Activated CD8-positive, alpha-beta memory T cell treated with anti-CD3 and anti-CD28 coated beads for 48 hours (primary cell): ENCODE data around the gene PPID.
"Not testable (repeated sequence)": the region's sequence is repeated elsewhere in the genome, so short reads cannot be mapped to it uniquely, and the experiment has no call there.

Experiments used
- DNase-seq, 3 experiments: peaks; one replicate each; pipeline ENCODE4 v3.0.0-alpha.2; 2020; ENCODE audit warnings: low read depth in 2 of 3, low spot score in 2 of 3

The PPID gene

DNA sequence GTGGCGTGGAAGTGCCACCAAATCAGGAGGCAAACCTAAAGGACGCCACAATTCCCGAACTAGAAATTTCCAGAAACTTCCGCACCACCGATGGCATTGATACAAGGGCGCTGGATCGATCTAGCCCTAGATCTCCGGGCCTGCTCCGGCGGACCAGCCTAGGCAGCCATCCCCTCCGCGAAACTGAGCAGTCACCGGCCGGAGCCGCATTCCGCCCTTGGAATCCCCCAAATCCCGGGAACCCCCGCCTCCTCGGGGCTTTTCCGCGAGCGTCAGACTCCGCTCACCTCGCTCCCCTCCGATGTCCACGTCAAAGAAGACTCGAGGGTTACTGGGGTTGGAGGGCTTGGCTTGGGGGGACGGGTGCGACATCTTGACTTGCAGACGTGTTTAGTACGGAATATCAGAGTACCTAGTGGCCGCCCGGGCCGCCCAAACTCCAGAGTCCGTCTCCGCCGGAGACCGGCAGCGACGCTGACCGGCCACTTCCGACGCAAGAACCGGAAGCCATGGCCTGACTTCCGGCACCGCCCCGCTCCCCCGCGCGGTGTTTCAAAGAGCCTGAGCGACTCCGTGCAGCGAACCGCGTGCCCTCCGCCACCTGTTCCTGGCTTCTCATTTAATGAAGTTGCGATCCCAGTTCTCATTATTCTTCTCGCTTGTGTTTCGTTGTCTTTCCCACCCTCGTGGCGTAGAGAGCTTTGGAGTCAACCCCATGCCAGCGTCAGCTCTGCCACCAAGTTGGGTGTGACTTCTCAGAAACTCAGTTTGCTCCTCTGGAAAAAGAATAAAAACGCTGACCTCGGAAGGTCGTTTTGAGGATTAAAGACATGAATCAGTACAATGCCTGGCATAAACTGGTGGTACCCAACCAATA, at the start of gene PPID:
Gene PPID, minus strand, starts transcription at position 480 of the 877 bp plus-strand sequence. Its CDS starts 108 bp downstream, at position 372.
- peak; percentile 64 to 68 (median 65) for DNase-seq

DNA sequence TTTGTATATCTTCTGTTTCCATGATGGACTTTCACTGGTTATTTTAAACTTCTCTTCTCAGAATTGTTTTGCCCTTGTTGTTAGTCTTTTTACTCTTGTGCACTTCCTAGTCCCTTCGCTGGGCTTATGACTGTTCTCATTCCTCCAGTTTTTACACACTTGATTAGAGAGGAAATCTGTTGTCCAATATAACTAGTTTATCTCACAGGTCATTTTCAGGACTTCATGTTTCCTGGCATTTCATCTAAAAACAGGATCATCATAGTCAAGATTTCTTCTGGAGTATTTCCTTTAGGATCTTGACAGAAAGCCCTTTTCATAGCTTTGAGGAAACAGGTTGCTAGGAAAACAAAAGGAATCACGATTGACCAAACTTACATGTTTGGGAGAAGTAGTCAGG, 48.6 kb upstream of the PPID start:
- DNase-seq, result no peak

DNA sequence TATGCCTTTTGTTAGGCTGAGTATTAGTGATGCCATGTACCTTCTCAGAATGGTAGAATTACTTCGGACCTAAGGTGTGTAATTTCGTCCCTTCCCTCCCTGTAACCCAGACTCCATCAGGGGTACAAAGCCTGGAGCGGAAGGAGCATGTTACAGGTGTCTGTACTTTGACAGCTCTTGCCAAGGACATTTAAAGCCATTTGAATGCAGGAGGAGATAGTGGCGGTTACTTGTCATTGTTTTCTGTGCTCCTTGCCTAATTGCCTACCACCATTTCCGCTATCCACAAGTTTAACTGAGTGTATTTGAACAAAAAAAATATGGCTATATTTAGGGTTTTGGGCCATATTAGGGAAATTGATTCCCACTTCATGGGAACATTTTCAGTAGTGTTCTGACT, 47.5 kb upstream of the PPID start:
- no peak for DNase-seq

DNA sequence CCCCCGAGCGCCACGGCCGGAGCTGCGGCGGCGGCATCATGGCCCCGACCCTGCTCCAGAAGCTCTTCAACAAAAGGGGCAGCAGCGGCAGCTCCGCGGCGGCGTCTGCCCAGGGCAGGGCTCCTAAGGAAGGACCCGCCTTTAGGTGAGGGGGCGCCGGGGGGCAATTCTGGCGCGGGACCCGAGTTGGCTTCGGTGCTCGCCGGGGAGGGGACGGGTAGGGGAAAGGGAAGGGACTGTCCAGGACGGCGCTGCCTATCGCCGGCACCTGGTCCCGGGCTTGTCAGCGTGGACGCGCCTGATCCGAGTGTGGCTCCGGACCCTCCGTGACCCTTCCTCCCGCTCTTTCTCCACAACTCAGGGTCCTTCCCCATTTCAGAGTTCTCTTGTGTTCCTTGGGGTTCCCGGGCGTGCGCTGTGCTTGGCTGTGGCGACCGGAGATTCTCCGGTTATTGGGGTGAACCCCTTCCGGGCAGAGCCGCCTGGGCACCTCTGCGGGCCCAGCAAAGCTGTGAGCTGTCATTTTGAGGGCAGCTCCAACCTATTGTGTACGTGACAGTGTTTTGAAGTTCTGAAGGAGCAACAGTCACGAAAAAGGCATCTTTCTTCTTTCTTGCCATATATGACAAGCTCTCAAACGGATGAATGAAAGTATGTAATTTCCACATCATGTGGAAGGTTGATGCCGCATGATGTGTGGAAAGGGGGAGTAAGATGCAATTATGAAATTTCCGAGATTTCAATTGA, 46.2 kb upstream of the PPID start:
- DNase-seq, result peak; percentile 7 to 12 (median 8)

DNA sequence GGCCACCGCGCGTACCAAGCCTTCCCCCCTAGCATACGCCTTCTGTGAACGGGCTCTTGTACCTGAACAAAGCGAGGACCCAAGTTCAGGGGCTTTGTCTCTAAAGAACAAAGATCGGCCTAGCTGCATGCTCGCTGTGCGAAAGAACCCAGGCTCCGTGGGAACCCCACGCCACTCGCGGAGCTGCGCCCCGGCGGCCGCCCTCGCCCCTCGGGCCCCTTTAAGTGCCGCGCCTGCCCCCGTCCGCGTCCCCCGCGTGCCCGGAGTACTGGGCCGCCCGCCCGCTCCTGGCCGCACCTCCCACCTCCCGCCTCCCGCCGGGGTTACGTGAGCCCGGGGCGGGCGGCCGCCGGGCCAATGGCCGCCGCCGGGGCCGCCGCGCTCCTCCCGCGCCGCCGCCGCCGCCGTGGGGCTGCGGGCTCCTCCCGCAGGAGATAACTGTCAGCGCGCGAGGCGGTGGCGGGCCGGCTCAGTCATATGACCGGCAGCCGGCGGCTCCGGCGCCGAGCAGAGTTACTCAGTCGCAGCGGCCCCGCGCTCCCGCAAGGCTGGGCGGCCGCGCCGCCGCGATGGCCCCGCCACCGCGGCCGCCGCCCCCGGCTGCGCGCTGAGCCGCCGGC, 45.5 kb upstream of the PPID start, which contains the start of gene FNIP2:
Gene FNIP2, plus strand, starts transcription at position 472 of the 620 bp plus-strand sequence. CDS start 187 bp downstream, outside the sequence.
- DNase-seq, result peak; percentile 18 to 50 (median 29)

DNA sequence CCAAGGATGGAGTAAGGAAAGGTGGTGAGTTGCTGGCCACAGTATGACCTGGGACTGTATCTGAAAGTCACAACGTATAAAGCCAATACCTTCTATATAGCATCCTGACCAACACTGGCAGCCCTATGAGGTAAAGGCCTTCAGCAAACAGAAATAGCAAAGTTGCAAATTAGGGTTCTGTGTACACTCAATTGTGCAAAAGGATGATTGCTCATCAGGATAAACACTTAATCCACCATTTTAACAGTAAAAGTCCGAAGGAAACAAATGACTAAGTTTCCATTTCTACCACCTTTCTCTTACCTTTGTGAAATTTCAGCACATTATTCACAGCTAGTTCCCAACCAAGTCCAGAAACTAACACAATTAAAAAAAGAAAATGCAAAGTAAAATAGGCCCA, 44.3 kb upstream of the PPID start:
- no peak for DNase-seq

DNA sequence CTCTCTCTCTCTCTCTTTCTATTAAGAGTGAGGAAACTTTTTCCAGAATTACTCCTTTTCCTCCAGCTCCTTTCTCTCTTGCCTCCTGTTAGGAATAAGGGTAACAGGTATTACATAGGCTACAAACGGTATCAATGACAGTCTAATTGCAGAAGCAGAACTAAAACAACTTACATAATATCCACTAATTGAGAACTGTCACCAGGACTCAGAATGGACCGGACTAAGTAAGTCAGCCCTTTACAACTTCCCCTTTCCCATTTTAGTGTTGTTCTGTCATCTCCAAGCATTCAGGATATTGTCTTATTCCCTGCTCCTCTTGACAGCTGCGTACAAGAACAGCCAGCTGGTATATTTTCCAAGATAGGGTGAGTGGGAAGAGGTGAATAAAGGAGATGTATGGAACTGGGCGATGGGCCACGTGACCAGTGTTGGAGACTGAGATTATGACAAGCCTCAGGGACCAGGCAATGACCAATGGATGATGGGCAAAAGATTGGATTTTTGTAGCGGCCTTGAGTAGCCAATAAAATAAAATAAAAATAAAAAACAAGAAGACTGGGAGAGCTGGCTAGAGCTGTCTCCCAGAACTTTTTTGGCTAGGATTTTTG, 43.3 kb upstream of the PPID start:
- no peak for DNase-seq

DNA sequence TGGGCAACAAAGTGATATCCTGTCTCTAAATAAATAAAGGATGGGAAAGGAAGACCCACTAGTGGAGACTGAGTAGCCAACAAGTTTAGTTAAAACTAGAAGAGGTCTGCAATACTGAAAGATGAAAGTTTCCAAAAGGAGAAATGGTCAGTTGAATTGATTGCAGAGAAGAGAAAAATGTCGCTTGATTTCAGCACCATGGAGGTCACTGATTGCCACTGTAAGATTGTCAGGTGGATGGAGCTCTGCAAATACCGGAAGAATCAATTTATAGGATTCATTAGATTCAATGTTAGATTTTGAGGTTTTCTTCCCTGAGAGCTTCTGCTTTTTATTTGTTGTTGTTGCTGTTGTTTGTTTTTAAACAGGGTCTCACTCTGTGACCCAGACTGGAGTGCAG, 40.3 kb upstream of the PPID start:
- no peak for DNase-seq

DNA sequence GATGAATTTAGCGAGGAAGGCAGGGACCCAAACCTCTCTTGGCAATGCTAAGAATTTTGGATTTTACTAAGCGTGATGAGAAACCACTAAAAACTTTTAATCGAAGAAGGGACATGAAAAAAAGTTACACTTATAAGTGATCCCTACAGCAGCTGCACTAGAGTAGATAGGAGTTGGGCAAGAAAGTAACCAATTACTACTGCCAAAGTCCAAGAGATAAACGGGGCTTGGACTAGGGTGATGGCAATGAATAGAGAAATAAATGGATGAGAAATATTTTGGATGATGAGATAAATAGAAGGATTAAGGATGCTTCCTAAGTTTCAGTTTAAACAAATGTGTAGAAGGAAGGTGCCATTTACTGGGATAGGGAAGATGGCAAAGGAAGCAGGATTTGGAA, 39.4 kb upstream of the PPID start:
- DNase-seq, result no peak

DNA sequence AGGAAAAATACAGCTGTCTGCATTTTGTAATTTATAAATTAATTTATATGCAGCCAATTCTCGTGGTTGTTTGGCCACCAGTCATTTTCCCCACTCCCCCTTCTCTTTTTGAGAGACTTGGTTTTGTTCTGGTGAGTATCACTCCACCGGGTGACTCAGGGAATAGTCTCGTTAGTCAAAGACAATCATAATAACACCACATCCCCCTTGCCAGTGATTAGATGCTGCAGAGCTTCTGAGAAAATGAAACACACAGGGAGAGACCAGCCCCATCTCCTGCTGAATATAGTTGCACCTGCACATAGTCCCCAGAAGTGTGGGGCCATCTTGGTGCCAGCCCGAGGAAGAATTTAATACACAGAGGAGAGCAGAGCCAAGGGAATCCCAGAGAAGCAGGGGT, 37.7 kb upstream of the PPID start:
- no peak for DNase-seq

DNA sequence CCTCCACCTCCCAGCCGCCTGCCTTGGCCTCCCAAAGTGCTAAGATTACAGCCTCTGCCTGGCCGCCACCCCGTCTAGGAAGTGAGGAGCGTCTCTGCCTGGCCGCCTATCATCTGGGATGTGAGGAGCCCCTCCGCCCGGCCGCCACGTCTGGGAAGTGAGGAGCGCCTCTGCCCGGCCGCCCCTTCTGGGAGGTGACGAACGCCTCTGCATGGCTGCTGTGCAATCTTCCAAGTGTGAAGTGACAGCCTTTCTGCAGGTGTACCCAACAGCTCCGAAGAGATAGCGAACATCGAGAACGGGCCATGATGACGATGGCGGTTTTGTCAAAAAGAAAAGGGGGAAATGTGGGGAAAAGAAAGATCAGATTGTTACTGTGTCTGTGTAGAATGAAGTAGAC, 36.3 kb upstream of the PPID start:
- not testable (repeated sequence) for DNase-seq

DNA sequence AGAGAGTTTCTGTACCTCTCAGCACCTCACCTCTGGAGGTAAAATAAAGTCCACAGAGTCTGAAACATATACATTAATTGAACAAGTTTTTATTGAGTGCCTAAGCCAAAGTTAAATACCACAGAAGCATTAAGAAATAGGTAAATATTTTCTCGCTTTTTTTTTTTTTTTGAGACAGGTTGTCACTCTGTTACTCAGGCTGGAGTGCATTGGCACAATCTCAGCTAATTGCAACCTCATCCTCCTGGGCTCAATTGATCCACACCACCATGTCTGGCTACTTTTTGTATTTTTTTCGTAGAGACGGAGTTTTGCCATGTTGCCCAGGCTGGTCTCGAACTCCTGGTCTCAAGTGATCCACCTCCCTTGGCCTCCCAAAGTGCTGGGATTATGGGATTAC, 35.5 kb upstream of the PPID start:
- DNase-seq, result no peak

DNA sequence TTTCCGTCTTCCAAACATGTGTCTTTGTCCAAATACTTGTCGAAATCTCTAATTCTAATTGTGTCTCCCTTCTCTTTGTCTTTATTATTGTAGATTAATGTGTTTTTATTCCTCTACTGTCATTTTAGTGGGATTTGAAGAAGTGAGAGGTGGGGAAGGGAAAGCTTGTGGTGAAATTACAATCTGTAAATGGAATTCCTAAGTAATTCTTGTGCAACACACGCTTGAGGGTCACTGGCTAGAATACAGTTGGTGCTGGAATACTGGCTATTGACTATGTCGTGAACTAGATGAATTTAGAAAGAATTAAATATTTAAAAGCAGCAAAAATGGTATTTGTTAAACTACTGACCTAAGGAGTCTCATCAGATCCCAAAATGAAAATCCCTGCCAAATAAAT, 34.9 kb upstream of the PPID start:
- DNase-seq, result no peak

DNA sequence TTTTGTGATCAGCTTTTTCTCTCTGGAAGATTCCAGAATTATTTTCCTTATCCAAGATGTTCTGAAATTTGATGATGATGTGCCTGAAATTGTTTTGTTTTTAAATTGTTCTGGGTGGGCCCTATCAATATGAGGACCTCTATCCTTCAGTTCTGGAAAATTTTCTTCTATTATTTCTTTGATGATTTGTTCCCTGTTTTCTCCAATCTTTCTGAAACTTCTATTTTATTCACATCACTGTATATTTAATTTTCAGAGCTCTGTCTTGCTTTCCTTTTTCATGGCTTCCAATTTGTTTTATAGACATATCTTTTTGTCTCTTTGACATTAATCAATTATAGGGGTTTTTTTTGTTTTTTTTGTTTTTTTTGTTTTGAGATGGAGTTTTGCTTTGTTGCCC, 33.4 kb upstream of the PPID start:
- no peak for DNase-seq

DNA sequence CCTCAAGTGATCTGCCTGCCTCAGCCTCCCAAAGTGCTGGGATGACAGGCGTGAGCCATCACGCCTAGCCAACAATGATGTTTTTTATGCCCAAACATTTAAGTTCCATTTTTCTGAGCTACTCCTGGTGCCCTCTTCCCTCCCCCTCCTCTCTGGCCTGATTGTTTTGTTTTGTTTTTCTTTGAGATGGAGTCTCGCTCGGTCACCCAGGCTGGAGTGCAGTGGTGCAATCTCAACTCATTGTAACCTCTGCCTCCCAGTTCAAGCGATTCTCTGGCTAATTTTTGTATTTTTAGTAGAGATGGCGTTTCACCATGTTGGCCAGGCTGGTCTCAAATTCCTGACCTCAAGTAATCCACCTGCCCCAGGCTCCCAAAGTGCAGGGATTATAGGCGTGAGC, 32.6 kb upstream of the PPID start:
- DNase-seq, result not testable (repeated sequence)

DNA sequence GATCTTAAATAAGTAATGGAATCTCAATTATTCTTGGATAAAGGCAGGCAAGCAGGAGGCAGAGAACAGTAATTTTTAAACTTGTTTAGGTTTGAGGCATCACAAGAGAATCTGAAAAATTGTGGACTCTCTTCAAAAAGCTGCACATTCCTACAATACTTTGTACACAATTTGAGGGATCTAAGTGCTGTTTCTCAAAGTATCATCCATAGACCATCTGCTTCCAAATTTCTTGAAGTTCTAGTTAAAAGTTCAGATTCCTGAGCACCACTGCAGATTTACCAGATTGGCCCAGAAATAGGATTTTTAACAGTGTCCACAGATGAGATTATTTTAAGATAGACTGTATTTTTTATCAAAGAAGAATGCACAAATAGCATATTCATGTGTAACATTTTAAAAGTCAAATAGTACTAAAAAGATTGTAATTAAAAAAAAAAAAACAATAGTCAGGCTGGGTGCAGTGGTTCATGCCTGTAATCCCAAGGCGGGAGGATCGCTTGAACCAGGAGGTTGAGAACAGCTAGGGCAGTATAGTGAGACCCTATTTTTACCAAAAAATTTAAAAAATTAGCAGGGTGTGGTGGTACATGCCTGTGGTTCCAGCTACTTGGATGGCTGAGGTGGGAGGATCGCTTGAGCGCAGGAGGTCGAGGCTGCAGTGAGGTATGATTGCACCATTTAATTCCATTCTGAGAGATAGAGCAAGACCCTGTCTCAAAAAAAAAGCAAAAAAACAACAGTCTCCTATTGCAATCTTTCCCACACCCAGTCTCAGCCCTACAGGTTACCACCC, 31.4 kb upstream of the PPID start:
- no peak for DNase-seq

DNA sequence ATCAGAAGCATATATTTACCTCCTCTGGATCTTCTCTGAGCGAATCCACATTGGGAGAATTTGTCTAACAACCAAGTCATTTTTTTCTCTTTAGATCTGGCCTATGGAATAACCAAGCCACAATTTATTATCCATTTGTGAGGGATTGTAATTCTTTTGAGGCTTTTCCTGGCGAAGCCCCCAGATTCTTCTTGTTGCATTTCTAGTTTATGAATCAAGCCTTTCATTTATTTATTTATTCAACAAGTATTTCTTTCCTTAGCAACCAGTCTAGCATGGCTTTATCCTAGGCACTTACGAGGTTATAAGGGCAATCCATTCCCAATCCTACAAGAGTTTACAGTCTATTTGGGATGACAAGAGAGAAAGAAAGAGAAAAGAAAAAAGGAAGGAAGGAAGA, 27.2 kb upstream of the PPID start:
- no peak for DNase-seq

DNA sequence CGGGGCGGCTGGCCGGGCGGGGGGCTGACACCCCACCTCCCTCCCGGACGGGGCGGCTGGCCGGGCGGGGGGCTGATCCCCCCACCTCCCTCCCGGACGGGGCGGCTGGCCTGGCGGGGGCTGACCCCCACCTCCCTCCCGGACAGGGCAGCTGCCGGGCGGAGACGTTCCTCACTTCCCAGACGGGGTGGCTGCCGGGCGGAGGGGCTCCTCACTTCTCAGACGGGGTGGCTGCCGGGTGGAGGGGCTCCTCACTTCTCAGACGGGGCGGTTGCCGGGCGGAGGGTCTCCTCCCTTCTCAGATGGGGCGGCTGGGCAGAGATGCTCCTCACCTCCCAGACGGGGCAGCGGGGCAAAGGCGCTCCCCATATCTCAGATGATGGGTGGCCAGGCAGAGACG, 23.3 kb upstream of the PPID start:
- DNase-seq, result not testable (repeated sequence)

DNA sequence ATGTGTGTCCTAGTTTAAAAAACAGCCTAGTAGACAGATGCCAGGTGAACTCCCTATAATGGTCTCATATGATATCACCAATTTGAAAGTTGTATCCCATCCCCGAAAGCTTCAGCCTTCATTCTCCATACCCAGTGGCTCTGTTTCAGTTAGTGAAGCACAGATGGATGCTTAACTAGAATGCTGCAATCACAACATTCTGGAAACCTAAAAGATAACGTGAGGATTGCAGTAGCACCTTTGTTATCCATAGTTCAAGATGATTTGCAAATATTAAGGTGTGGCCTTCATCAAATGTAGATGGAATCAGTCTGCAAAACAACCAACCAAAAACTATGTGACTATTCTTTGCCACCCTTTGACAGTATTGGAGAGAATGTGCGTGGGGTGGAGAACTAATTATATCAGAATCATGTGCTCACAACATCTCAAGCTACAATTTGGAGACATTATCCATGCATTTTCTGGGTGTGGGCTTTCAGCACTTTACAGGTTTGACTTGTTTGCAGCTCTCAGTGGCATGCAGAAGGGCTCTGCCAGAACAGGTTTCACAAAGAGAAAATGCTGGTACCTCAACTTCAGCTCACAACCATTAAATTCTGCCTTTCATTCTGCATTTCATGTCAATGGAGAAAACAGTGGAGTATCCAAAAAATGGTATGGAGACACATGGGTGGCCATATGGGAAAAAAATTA, 18.3 kb upstream of the PPID start:
- no peak for DNase-seq

DNA sequence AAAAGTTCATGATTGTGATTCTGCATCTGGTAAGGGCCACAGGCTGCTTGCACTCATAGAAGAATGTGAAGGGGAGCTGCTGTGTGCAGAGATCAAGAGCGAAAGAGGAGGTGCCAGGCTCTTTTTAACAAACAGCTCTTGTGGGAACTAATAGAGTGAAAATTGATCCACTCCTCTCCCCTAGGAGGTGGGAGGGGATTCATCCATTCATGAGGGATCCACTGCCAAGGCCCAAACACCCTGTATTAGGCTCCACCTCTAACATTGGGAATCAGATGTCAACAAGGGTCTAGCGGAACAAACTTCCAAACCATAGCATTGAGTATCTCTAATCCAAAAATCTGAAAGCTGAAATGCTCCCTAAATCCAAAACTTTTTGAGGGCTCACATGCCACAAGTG, 16.4 kb upstream of the PPID start:
- no peak for DNase-seq
